HCT116 (cell line): ENCODE results near the gene ARL15.
"Not testable (repeated sequence)": the region's sequence is repeated elsewhere in the genome, so short reads cannot be mapped to it uniquely, and the experiment has no call there.

Experiments
- ATF3 ChIP-seq: IDR thresholded peaks from 2 replicates; pipeline ENCODE4 v1.6.1; 2012
- CEBPB ChIP-seq: IDR thresholded peaks from 2 replicates; pipeline ENCODE4 v1.6.1; 2012; ENCODE audit warnings: low read depth
- CTCF ChIP-seq, 3 experiments: fragments of 200-600 bp in 1 of 3; sonication (generic) in 1 of 3; IDR thresholded peaks in 2 of 3; conservative IDR thresholded peaks in 1 of 3; 2 replicates each; pipeline ENCODE4 v1.5.1; 2012 to 2017; ENCODE audit warnings: low read depth in 2 of 3, low read length in 2 of 3, antibody characterized with exemption in 1 of 3, borderline replicate concordance in 1 of 3, control low read depth in 1 of 3, mild to moderate bottlenecking in 1 of 3, mixed read lengths in 1 of 3, mixed run types in 1 of 3, moderate library complexity in 1 of 3; ENCODE audit not compliant: insufficient read depth in 1 of 3
- EGR1 ChIP-seq: IDR thresholded peaks from 2 replicates; pipeline ENCODE4 v1.6.1; 2012; ENCODE audit warnings: low read depth
- EZH2 ChIP-seq: fragments of 200-600 bp; sonication (generic); IDR thresholded peaks from 2 replicates; pipeline ENCODE4 v1.6.1; 2017; ENCODE audit warnings: antibody characterized with exemption, mixed run types
- JUND ChIP-seq: IDR thresholded peaks from 2 replicates; pipeline ENCODE4 v1.6.1; 2012
- POLR2A ChIP-seq: IDR thresholded peaks from 2 replicates; pipeline ENCODE4 v1.7.0; 2011; ENCODE audit warnings: borderline replicate concordance; ENCODE audit not compliant: insufficient read depth, insufficient read length; ENCODE audit errors: extremely low read depth
- POLR2AphosphoS5 ChIP-seq: IDR thresholded peaks from 2 replicates; pipeline ENCODE4 v1.6.1; 2011; ENCODE audit warnings: mild to moderate bottlenecking, low read depth, low read length, moderate library complexity
- RAD21 ChIP-seq: IDR thresholded peaks from 2 replicates; pipeline ENCODE4 v1.6.1; 2012; ENCODE audit warnings: low read depth, mild to moderate bottlenecking
- REST ChIP-seq: IDR thresholded peaks from 2 replicates; pipeline ENCODE4 v1.6.1; 2012; ENCODE audit warnings: low read depth
- SP1 ChIP-seq: IDR thresholded peaks from 2 replicates; pipeline ENCODE4 v1.6.1; 2012; ENCODE audit warnings: low read depth
- ZBTB33 ChIP-seq: IDR thresholded peaks from 2 replicates; pipeline ENCODE4 v1.6.1; 2011; ENCODE audit warnings: mild to moderate bottlenecking, low read length, moderate library complexity; ENCODE audit not compliant: insufficient replicate concordance; ENCODE audit errors: extremely low read depth
- ZFX ChIP-seq: fragments of 450-650 bp; IDR thresholded peaks from 2 replicates; pipeline ENCODE4 v1.6.1; 2017

- TF ChIP-seq CTCF (IDR thresholded peaks at IDR 0.05 in 2 of 3, conservative IDR thresholded peaks at IDR 0.05 in 1 of 3; ENCODE audit: borderline replicate concordance in 1 of 3, insufficient read depth in 1 of 3, low read depth in 2 of 3, low read length in 2 of 3); POLR2A; RAD21; REST; CEBPB; EZH2; JUND; POLR2AphosphoS5; ZFX; SP1; ATF3; EGR1; ZBTB33: not testable (repeated sequence)
These were observed 328.1 kb downstream of the ARL15 start for GRCh38 chr5:53982319-53982718.
